Stimulated activated CD4-positive, alpha-beta T cell treated with anti-CD3 and anti-CD28 coated beads, Interleukin-12 subunit alpha, Interleukin-12 subunit beta, amount 100 ng/mL, for 4 hours (primary cell): ENCODE measurements around the gene CHCHD5.
"Not testable (repeated sequence)": the region's sequence is repeated elsewhere in the genome, so short reads cannot be mapped to it uniquely, and the experiment has no call there.

Experiments
- DNase-seq: peaks from one replicate; pipeline ENCODE4 v3.0.0-alpha.2; 2020

CHCHD5 gene

GRCh38 chr2:112584134-112584890, at the start of gene CHCHD5:
Gene CHCHD5 (plus strand): TSS chr2:112584609. CDS start chr2:112584648, 39 bp downstream.
- DNase-seq, result peak; percentile 85

GRCh38 chr2:112534826-112535225, 49.6 kb upstream of the CHCHD5 start:
- no peak for DNase-seq

GRCh38 chr2:112536665-112537064, 47.7 kb upstream of the CHCHD5 start:
- not testable (repeated sequence) for DNase-seq

- no peak for DNase-seq
These were observed 45.1 kb upstream of the CHCHD5 start for GRCh38 chr2:112539306-112539705.

GRCh38 chr2:112540906-112541305, 43.5 kb upstream of the CHCHD5 start:
- DNase-seq, result no peak

GRCh38 chr2:112541315-112542122, 42.9 kb upstream of the CHCHD5 start:
- DNase-seq, result peak; percentile 66

- DNase-seq, result peak; percentile 65
These were observed 42.1 kb upstream of the CHCHD5 start, which contains the start of gene POLR1B for GRCh38 chr2:112542123-112542983. Gene POLR1B (plus strand): TSS chr2:112542465. CDS start chr2:112542495, 30 bp downstream.

- DNase-seq, result peak; percentile 12
These were observed 41.3 kb upstream of the CHCHD5 start for GRCh38 chr2:112542984-112543661.

GRCh38 chr2:112547333-112547732, 37.1 kb upstream of the CHCHD5 start:
- DNase-seq, result no peak

- DNase-seq, result no peak
These were observed 35.4 kb upstream of the CHCHD5 start for GRCh38 chr2:112548980-112549379.

- no peak for DNase-seq
These were observed 18.3 kb upstream of the CHCHD5 start for GRCh38 chr2:112566104-112566503.

GRCh38 chr2:112566508-112566907, 17.9 kb upstream of the CHCHD5 start:
- DNase-seq, result not testable (repeated sequence)

- no peak for DNase-seq
These were observed 12.4 kb upstream of the CHCHD5 start for GRCh38 chr2:112572005-112572404.

- DNase-seq, result no peak
These were observed 6.7 kb upstream of the CHCHD5 start for GRCh38 chr2:112577756-112578155.

GRCh38 chr2:112579241-112579640, 5.2 kb upstream of the CHCHD5 start:
- DNase-seq, result no peak

- no peak for DNase-seq
These were observed 4.3 kb upstream of the CHCHD5 start for GRCh38 chr2:112580084-112580483.

GRCh38 chr2:112582314-112582746, 2.1 kb upstream of the CHCHD5 start:
- DNase-seq, result peak; percentile 5

GRCh38 chr2:112583497-112584133, 794 bp upstream of the CHCHD5 start:
- DNase-seq, result no peak

GRCh38 chr2:112584891-112585250, 462 bp downstream of the CHCHD5 start:
- DNase-seq, result no peak

- DNase-seq, result no peak
These were observed 991 bp downstream of the CHCHD5 start for GRCh38 chr2:112585400-112585799.

- DNase-seq, result no peak
These were observed 1.6 kb downstream of the CHCHD5 start for GRCh38 chr2:112585873-112586464.
